ENCODE measurements around the gene FEZ2.

GRCh38 chr2:36568516-36569246 is 29.3 kb downstream of the FEZ2 start:
- TF ChIP-seq CTCF (IDR thresholded peaks at IDR 0.05) (no peak), POLR2A (IDR thresholded peaks at IDR 0.05) (no peak)

All from adrenal gland (tissue), 5 donors.